Osteoblast (primary cell): Measurements from ENCODE around the gene RFFL. TPM values are rescaled to one million over a fixed set of nuclear protein-coding genes. Genes with fewer than 3 reads are reported as not detected.
"Not testable (repeated sequence)": the region's sequence is repeated elsewhere in the genome, so short reads cannot be mapped to it uniquely, and the experiment has no call there.

Source experiments
- DNase-seq: peaks from one replicate; pipeline ENCODE4 v3.0.0; 2011; ENCODE audit warnings: low spot score, mixed read lengths; ENCODE audit not compliant: insufficient read length; ENCODE audit errors: missing footprints
- H2AFZ ChIP-seq: 2 replicates; pipeline ENCODE4 v1.6.0; 2011; ENCODE audit warnings: mild to moderate bottlenecking, low read length
- H3K27ac ChIP-seq: 2 replicates; pipeline ENCODE4 v1.5.1; 2011; ENCODE audit warnings: mild to moderate bottlenecking, low read depth, low read length, moderate library complexity
- H3K27me3 ChIP-seq: 2 replicates; pipeline ENCODE4 v1.6.0; 2012; ENCODE audit warnings: mild to moderate bottlenecking, control low read depth, inconsistent platforms, low read length, moderate library complexity; ENCODE audit not compliant: insufficient read depth
- H3K36me3 ChIP-seq: 2 replicates; pipeline ENCODE4 v1.5.1; 2011; ENCODE audit warnings: mild to moderate bottlenecking, low read length, control low read depth, moderate library complexity; ENCODE audit not compliant: insufficient read depth
- H3K4me1 ChIP-seq: 2 replicates; pipeline ENCODE4 v1.5.1; 2011; ENCODE audit warnings: mild to moderate bottlenecking, low read length, control low read depth, moderate library complexity; ENCODE audit not compliant: insufficient read depth
- H3K4me2 ChIP-seq: 2 replicates; pipeline ENCODE4 v1.6.0; 2011; ENCODE audit warnings: mild to moderate bottlenecking, low read length; ENCODE audit not compliant: insufficient read depth
- H3K4me3 ChIP-seq: fragments of 200-600 bp; sonication (generic); 3 replicates; pipeline ENCODE4 v1.5.1; 2012; ENCODE audit warnings: mild to moderate bottlenecking, low read length, inconsistent platforms; ENCODE audit not compliant: insufficient read depth
- H3K79me2 ChIP-seq: 2 replicates; pipeline ENCODE4 v1.6.0; 2012; ENCODE audit warnings: mild to moderate bottlenecking, low read length, control low read depth, inconsistent platforms; ENCODE audit not compliant: insufficient read depth
- H3K9me3 ChIP-seq: 2 replicates; pipeline ENCODE4 v1.5.1; 2011; ENCODE audit warnings: low read depth, low read length, control low read depth
- H4K20me1 ChIP-seq: 2 replicates; pipeline ENCODE4 v1.6.0; 2012; ENCODE audit warnings: mild to moderate bottlenecking, low read length, control low read depth; ENCODE audit not compliant: insufficient read depth
- CTCF ChIP-seq: IDR thresholded peaks from 2 replicates; pipeline ENCODE4 v1.5.1; 2011; ENCODE audit warnings: mild to moderate bottlenecking, low read depth, low read length, moderate library complexity; ENCODE audit errors: extremely low read depth
- total RNA-seq: library from RNA; depleted of rRNA; stranded (reverse); fragments of >200 nt; gene quantifications from 2 replicates; pipeline ENCODE4 v1.2.3, GENCODE V29; 2012

RFFL gene
- total RNA-seq, 1 donor, result 15.2 TPM

DNA sequence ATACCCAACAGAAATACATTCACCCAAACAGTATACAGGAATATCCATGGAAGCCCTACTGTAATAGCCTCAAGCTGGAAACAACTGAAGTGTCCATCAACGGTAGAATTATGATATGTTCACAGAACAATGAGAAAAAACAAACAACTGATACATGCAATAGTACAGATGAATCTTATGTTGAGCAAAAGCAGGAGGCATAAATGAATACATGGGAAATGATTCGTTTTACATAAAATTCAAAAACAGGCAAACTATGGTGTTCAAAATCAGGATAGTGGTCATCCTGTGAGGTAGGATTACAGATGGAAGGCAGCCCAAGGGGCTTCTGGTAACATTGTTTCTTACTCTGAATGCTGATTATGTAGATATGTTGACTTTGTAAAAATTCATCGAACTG is 25.1 kb downstream of the RFFL start:
- Histone ChIP-seq H3K4me2 (no peak overlapping the region), H4K20me1 (peaks cover 6% of the 10 kb centered on the region), H3K4me3 (no peak overlapping the region), H3K9me3 (no peaks in the 10 kb centered on the region), H2AFZ (no peak overlapping the region), H3K36me3 (peaks cover 4% of the 10 kb centered on the region), H3K27me3 (no peaks in the 10 kb centered on the region), H3K4me1 (no peaks in the 10 kb centered on the region), H3K79me2 (peaks cover 23% of the 10 kb centered on the region), H3K27ac (no peak overlapping the region)
- DNase-seq, result no peak
- no peak for TF ChIP-seq CTCF

GRCh38 chr17:35030780-35031179 is 32.7 kb downstream of the RFFL start:
- Histone ChIP-seq H3K79me2 (peaks cover 5% of the 10 kb centered on the region), H3K9me3 (no peaks in the 10 kb centered on the region), H3K4me2 (no peak overlapping the region), H3K36me3 (peaks cover 5% of the 10 kb centered on the region), H3K4me1 (peaks cover 10% of the 10 kb centered on the region), H2AFZ (no peak overlapping the region), H4K20me1 (no peaks in the 10 kb centered on the region), H3K27me3 (no peaks in the 10 kb centered on the region), H3K27ac (no peak overlapping the region), H3K4me3 (no peak overlapping the region)
- DNase-seq, result no peak
- TF ChIP-seq CTCF, result no peak

- Histone ChIP-seq H3K36me3 (peaks cover 14% of the 10 kb centered on the region), H3K79me2 (peaks cover 5% of the 10 kb centered on the region), H3K4me3 (no peak overlapping the region), H4K20me1 (no peaks in the 10 kb centered on the region), H3K9me3 (no peaks in the 10 kb centered on the region), H3K4me2 (no peak overlapping the region), H2AFZ (no peak overlapping the region), H3K27me3 (no peaks in the 10 kb centered on the region), H3K4me1 (peaks cover 10% of the 10 kb centered on the region), H3K27ac (peak overlapping the region; percentile 57)
- no peak for TF ChIP-seq CTCF
- peak; percentile 69 for DNase-seq
Measured at GRCh38 chr17:35028531-35029262, 34.8 kb downstream of the RFFL start.

- not testable (repeated sequence) for H3K4me2 ChIP-seq
Measured at GRCh38 chr17:35028097-35028496, 35.4 kb downstream of the RFFL start.

More at GRCh38 chr17:35028097-35028496, 35.4 kb downstream of the RFFL start:
- H3K36me3 ChIP-seq, result peaks cover 14% of the 10 kb centered on the region
- not testable (repeated sequence) for H3K4me3 ChIP-seq, H3K9me3 ChIP-seq, H4K20me1 ChIP-seq, H2AFZ ChIP-seq, H3K27me3 ChIP-seq, DNase-seq, H3K79me2 ChIP-seq
- H3K27ac ChIP-seq, result peak overlapping the region; percentile 57
- H3K4me1 ChIP-seq, result peaks cover 14% of the 10 kb centered on the region
